Endothelial cell of umbilical vein (primary cell): Measurements from ENCODE around the gene MYH14. TPM values are rescaled to one million over a fixed set of nuclear protein-coding genes. Genes with fewer than 3 reads are reported as not detected.

Source experiments
- BruUV-seq: library from RNA; stranded (reverse); fragments of 400-500 nt; replicated peaks from 2 replicates; lab custom pipeline; 2021; lab: Mats Ljungman, UMichigan
- CTCF ChIA-PET: fragments of 300-600, 350-600 bp; sonication (Branson Sonifier 250); formaldehyde crosslinking; loops from one replicate; lab custom pipeline; 2021; ENCODE audit warnings: antibody characterized with exemption, inconsistent platforms; lab: Charles Lee
- POLR2A ChIA-PET: fragments of 300-600, 350-600 bp; sonication (Branson Sonifier 250); formaldehyde crosslinking; loops from one replicate; lab custom pipeline; 2021; ENCODE audit warnings: antibody characterized with exemption, inconsistent platforms; lab: Charles Lee
- DNase-seq: peaks from one replicate; pipeline ENCODE4 v3.0.0-alpha.2; 2011; ENCODE audit warnings: low read depth, low spot score
- FAIRE-seq: peaks from 2 replicates; lab custom pipeline; 2011; peaks lifted over from hg19 to GRCh38; lab: Jason Lieb, UNC
- H2AFZ ChIP-seq: 2 replicates; pipeline ENCODE4 v1.6.0; 2012; ENCODE audit warnings: low read depth, low read length, control low read depth, inconsistent platforms
- H3K27ac ChIP-seq: 2 replicates; pipeline ENCODE4 v1.5.1; 2011; ENCODE audit warnings: low read depth, mild to moderate bottlenecking, control low read depth, low read length, moderate library complexity; ENCODE audit not compliant: insufficient read depth
- H3K27me3 ChIP-seq, 2 experiments: 2 replicates each; pipeline versions ENCODE4 v1.6.0 to v1.6.1; 2011; ENCODE audit warnings: low read length in 2 of 2, mixed read lengths in 1 of 2; ENCODE audit not compliant: control insufficient read depth in 2 of 2, insufficient read depth in 2 of 2
- H3K36me3 ChIP-seq, 2 experiments: 2 replicates in 1 of 2; 3 replicates in 1 of 2; pipeline ENCODE4 v1.5.1; 2011; ENCODE audit warnings: low read length in 2 of 2, mild to moderate bottlenecking in 1 of 2, moderate library complexity in 1 of 2; ENCODE audit not compliant: control insufficient read depth in 2 of 2, insufficient read depth in 2 of 2; ENCODE audit errors: extremely low read depth in 1 of 2
- H3K4me1 ChIP-seq: 3 replicates; pipeline ENCODE4 v1.5.1; 2011; ENCODE audit warnings: mild to moderate bottlenecking, low read length; ENCODE audit not compliant: control insufficient read depth, insufficient read depth; ENCODE audit errors: extremely low read depth
- H3K4me2 ChIP-seq: 2 replicates; pipeline ENCODE4 v1.6.1; 2011; ENCODE audit warnings: low read length, control low read depth, mixed read lengths; ENCODE audit not compliant: insufficient read depth
- H3K4me3 ChIP-seq, 3 experiments: fragments of 200-600 bp in 1 of 3; sonication (generic), shearing (Covaris generic) in 1 of 3; replicated peaks in 1 of 3; 2 replicates each; pipeline ENCODE4 v1.5.1; 2011 to 2016; ENCODE audit warnings: control low read depth in 3 of 3, low read length in 3 of 3, mild to moderate bottlenecking in 2 of 3, inconsistent platforms in 1 of 3, low read depth in 1 of 3, moderate library complexity in 1 of 3; ENCODE audit not compliant: insufficient read depth in 1 of 3
- H3K79me2 ChIP-seq: 2 replicates; pipeline ENCODE4 v1.6.0; 2012; ENCODE audit warnings: low read length, inconsistent platforms; ENCODE audit not compliant: control insufficient read depth, insufficient read depth
- H3K9ac ChIP-seq: replicated peaks from 2 replicates; pipeline ENCODE3; 2011; ENCODE audit warnings: low read length, control low read depth; ENCODE audit not compliant: insufficient read depth; ENCODE audit errors: extremely low read depth
- H3K9me1 ChIP-seq: replicated peaks from 3 replicates; pipeline ENCODE4 v1.6.0; 2011; ENCODE audit warnings: mild to moderate bottlenecking, low read length; ENCODE audit not compliant: control insufficient read depth, insufficient read depth; ENCODE audit errors: extremely low read depth
- H3K9me3 ChIP-seq: replicated peaks from 2 replicates; pipeline ENCODE4 v1.5.1; 2012; ENCODE audit warnings: low read length, inconsistent platforms; ENCODE audit not compliant: control insufficient read depth, insufficient read depth
- H4K20me1 ChIP-seq: replicated peaks from 2 replicates; pipeline ENCODE3; 2011; ENCODE audit warnings: mild to moderate bottlenecking, low read length; ENCODE audit not compliant: control insufficient read depth, insufficient read depth; ENCODE audit errors: extremely low read depth
- EZH2 ChIP-seq: IDR thresholded peaks from 2 replicates; pipeline ENCODE4 v1.6.1; 2012; ENCODE audit warnings: borderline replicate concordance, low read depth, mild to moderate bottlenecking, moderate library complexity, low read length, inconsistent platforms; ENCODE audit not compliant: severe bottlenecking
- FOS ChIP-seq: IDR thresholded peaks from 2 replicates; pipeline ENCODE4 v1.6.1; 2011; ENCODE audit warnings: mild to moderate bottlenecking, low read length, moderate library complexity, borderline replicate concordance; ENCODE audit not compliant: insufficient read depth
- GATA2 ChIP-seq: IDR thresholded peaks from 2 replicates; pipeline ENCODE4 v1.7.0; 2011; ENCODE audit warnings: low read depth, mild to moderate bottlenecking, moderate library complexity, mixed read lengths, low read length; ENCODE audit not compliant: insufficient read length, insufficient read depth
- JUN ChIP-seq: IDR thresholded peaks from 2 replicates; pipeline ENCODE4 v1.6.1; 2011; ENCODE audit warnings: borderline replicate concordance, low read depth; ENCODE audit not compliant: insufficient read length, insufficient read depth
- MYC ChIP-seq: IDR thresholded peaks from one replicate; pipeline ENCODE4 v1.6.1; 2011; ENCODE audit warnings: mild to moderate bottlenecking, low read depth, low read length
- POLR2A ChIP-seq: IDR thresholded peaks from 2 replicates; pipeline ENCODE4 v1.6.1; 2012; ENCODE audit warnings: low read depth, mild to moderate bottlenecking, control low read depth, low read length
- POLR2AphosphoS5 ChIP-seq: IDR thresholded peaks from 2 replicates; pipeline ENCODE4 v1.6.1; 2012; ENCODE audit warnings: low read depth, mild to moderate bottlenecking, control low read depth, low read length, moderate library complexity; ENCODE audit not compliant: insufficient read depth
- dilution Hi-C: fragments of 300-500 bp; cut with MboI; formaldehyde crosslinking; loops from one replicate; pipeline ENCODE4 v1.15.0; 2019; ENCODE audit warnings: low sequenced_read_pairs; ENCODE audit not compliant: extremely low pct_ligation_motif_present
- intact Hi-C: fragments of 100-400 bp; cut with micrococcal nuclease; formaldehyde crosslinking; loops from one replicate; pipeline ENCODE4 v1.10.0; 2022
- polyA plus RNA-seq, 4 experiments: library from polyadenylated mRNA; depleted of rRNA in 3 of 4; stranded (reverse) in 3 of 4; unstranded in 1 of 4; fragments of >200 nt; gene quantifications; 2 replicates each; pipeline versions ENCODE4 v1.2.1 to v1.2.3, GENCODE V29; 2011 to 2012; ENCODE audit warnings: missing spikeins in 1 of 4
- total RNA-seq: library from RNA; stranded (reverse); gene quantifications from 2 replicates; pipeline ENCODE4 v1.2.3, GENCODE V29; 2021
- TF ChIP-seq, protein P1 (sequence below): IDR thresholded peaks from 2 replicates; pipeline ENCODE4 v1.6.1; 2011; ENCODE audit not compliant: insufficient read depth, insufficient read length
- TF ChIP-seq, protein P2 (sequence below), 2 donors: IDR thresholded peaks; 1 replicate in 1 of 2; 2 replicates in 1 of 2; pipeline ENCODE4 v1.5.1; 2011; ENCODE audit warnings: low read length in 2 of 2, mild to moderate bottlenecking in 2 of 2, moderate library complexity in 2 of 2, control low read depth in 1 of 2, inconsistent platforms in 1 of 2, low read depth in 1 of 2; ENCODE audit not compliant: insufficient read depth in 1 of 2; ENCODE audit errors: extremely low read depth in 1 of 2

The MYH14 gene
- total and polyA plus RNA-seq, 2 donors (not counting 3 experiments of a cell fraction or from before 2014, with no cell fraction given), result 0.13 TPM; not detected in 1

DNA sequence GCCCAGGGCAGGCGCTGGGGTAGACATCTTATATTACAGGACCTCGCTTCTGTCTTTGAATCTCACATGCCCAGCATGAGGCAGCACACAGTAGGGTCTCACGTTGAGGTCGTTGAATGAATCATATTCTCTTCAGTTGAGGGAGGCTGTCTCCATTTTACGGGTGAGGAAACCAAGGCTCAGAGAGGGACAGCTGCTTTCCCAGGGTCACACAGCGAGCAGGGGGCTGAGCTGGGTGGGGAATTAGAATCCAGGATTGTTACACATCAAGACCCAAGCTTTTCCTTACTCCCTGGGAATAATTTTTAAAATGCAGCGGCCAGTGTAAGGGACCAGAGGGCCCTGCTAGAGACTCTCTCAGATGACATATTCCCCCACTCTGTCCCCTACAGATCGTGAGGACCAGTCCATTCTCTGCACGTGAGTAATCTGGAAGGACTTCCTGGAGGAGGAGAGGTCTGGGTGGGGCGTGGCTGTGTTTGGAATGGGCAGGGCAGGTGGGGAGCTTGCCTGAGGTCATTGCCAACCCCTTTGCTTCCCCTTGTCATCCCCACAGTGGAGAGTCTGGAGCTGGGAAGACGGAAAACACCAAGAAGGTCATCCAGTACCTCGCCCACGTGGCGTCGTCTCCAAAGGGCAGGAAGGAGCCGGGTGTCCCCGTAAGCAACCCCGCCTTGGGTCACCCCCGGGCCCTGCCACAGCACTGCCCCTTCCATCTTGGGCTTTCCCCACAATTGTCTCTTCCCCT lies 19.4 kb downstream of the MYH14 start:
- Histone ChIP-seq H3K9me3 (no peaks in the 10 kb centered on the region), H3K9me1 (no peaks in the 10 kb centered on the region), H3K27me3 (no peaks in the 10 kb centered on the region), H3K4me1 (no peaks in the 10 kb centered on the region), H4K20me1 (no peaks in the 10 kb centered on the region), H3K4me3 (no peak overlapping the region), H2AFZ (no peak overlapping the region), H3K79me2 (no peaks in the 10 kb centered on the region), H3K9ac (no peak overlapping the region), H3K27ac (no peak overlapping the region), H3K4me2 (no peak overlapping the region), H3K36me3 (no peaks in the 10 kb centered on the region)
- intact Hi-C loops (no loop called here), dilution Hi-C loops (no loop called here)
- TF ChIP-seq GATA2, result no peak
- TF ChIP-seq EZH2, result no peak
- TF ChIP-seq, protein P1, sequence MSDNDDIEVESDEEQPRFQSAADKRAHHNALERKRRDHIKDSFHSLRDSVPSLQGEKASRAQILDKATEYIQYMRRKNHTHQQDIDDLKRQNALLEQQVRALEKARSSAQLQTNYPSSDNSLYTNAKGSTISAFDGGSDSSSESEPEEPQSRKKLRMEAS, result no peak
- no peak for TF ChIP-seq JUN
- TF ChIP-seq MYC, result no peak
- TF ChIP-seq POLR2AphosphoS5, result no peak
- no peak for TF ChIP-seq FOS
- TF ChIP-seq POLR2A, result no peak
- TF ChIP-seq, protein P2, sequence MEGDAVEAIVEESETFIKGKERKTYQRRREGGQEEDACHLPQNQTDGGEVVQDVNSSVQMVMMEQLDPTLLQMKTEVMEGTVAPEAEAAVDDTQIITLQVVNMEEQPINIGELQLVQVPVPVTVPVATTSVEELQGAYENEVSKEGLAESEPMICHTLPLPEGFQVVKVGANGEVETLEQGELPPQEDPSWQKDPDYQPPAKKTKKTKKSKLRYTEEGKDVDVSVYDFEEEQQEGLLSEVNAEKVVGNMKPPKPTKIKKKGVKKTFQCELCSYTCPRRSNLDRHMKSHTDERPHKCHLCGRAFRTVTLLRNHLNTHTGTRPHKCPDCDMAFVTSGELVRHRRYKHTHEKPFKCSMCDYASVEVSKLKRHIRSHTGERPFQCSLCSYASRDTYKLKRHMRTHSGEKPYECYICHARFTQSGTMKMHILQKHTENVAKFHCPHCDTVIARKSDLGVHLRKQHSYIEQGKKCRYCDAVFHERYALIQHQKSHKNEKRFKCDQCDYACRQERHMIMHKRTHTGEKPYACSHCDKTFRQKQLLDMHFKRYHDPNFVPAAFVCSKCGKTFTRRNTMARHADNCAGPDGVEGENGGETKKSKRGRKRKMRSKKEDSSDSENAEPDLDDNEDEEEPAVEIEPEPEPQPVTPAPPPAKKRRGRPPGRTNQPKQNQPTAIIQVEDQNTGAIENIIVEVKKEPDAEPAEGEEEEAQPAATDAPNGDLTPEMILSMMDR (IDR thresholded peaks at IDR 0.05; ENCODE audit: extremely low read depth in 1 of 2, insufficient read depth in 1 of 2, low read depth in 1 of 2, low read length in 2 of 2), result no peak
- no peak for DNase-seq
- CTCF ChIA-PET, result no interaction called here
- POLR2A ChIA-PET, result no interaction called here
- BruUV-seq, result no TSS peak
- no peak for FAIRE-seq
